Measurements from ENCODE around the gene MBP. TPM values are rescaled to one million over a fixed set of nuclear protein-coding genes. Genes with fewer than 3 reads are reported as not detected.

Gene MBP
- total RNA-seq, 4 donors from 2014 or later: 18.1 to 58.8 (median 30.6) TPM

GRCh38 chr18:77161961-77162360 is 29.4 kb upstream of the MBP start:
- no peak for TF ChIP-seq CTCF (IDR thresholded peaks at IDR 0.05; ENCODE audit: low read depth)

DNA sequence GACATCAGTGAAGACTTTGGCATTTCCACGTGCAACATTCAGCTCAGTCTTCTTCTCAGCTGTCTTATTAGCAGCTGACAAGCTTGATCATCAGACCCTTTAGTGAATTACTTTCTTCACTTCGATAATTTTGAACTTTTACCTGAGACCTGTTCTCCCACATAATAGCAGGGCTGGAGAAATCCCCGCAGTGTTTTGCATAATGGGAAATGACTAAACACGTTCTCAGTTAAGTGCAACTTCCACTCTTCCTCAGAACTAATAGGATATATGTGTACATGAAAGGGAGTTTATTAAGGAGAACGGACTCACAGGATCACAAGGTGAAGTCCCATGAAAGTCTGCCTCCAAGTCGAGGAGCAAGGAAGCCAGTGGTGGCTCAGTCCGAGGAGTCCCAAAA is 28.8 kb upstream of the MBP start:
- no peak for TF ChIP-seq CTCF (IDR thresholded peaks at IDR 0.05; ENCODE audit: low read depth)

GRCh38 chr18:77160515-77160914 is 27.9 kb upstream of the MBP start:
- no peak for TF ChIP-seq CTCF (IDR thresholded peaks at IDR 0.05; ENCODE audit: low read depth)

GRCh38 chr18:77157312-77157711 is 24.7 kb upstream of the MBP start:
- TF ChIP-seq CTCF (IDR thresholded peaks at IDR 0.05; ENCODE audit: low read depth): no peak

- TF ChIP-seq CTCF (IDR thresholded peaks at IDR 0.05; ENCODE audit: low read depth): no peak
These were observed 22.4 kb upstream of the MBP start for GRCh38 chr18:77155031-77155430.

DNA sequence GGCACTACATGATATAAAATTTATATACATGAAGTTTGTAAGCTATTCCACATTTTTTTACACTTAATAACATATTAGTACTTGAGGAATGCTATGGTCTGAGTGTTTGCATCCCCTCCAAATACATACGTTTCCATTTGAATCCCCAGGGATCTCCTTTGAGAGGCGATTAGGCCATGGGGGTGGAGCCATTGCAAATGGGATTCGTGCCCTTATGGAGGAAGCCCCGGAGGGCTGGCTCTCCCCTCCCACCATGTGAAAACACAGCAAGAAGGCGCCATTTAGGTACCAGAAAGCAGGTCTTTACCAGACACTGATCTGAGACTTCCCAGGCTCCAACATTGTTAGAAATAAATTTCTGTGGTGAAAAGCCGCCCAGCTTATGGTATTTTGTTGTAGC is 20.8 kb upstream of the MBP start:
- no peak for TF ChIP-seq CTCF (IDR thresholded peaks at IDR 0.05; ENCODE audit: low read depth)

DNA sequence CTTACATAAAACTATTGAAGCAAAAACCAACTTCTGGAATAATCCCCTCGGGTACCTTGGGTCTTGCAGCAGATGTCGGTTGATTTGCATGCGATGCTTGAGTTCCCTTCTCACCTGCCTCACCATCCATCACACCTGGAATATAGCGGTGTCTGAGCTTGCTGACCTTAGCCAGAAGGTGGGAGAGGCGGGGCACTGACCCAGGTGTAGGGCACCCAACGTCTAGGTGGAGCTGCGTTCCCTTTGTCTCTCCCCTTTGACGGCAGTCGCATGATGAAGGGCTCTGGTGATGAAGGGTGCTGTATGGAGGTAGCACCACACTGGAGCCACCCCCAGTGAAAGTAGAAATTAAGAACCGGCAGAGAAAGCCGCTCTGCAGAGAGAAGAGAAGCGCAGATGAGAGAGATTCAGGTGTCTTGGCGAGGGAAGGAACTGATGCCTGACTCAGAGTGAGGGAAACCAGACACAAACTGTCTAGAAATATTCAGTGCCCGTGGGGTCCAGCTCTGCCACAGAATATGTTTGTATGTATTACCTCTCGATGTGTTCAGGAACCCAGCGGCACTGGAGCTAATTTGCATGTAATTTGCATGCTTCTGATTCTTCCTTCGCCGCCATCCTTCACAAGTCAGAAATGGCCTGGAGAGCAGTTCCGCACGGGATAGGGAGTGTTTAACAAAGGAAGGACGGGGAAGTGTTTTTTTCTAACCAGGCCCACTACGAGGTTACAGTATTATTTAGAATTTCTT is 19.4 kb upstream of the MBP start:
- TF ChIP-seq CTCF (IDR thresholded peaks at IDR 0.05; ENCODE audit: low read depth): no peak
